GM12874 (cell line): ENCODE data around the gene RNF144B.

Source experiments
- TF ChIP-seq, protein P1 (sequence below): IDR thresholded peaks from 2 replicates; pipeline ENCODE4 v1.5.1; 2011; ENCODE audit warnings: low read depth, mild to moderate bottlenecking, control low read depth, low read length, moderate library complexity; ENCODE audit not compliant: insufficient read depth

The RNF144B gene

GRCh38 chr6:18425218-18425617, 38.1 kb downstream of the RNF144B start:
- TF ChIP-seq, protein P1, sequence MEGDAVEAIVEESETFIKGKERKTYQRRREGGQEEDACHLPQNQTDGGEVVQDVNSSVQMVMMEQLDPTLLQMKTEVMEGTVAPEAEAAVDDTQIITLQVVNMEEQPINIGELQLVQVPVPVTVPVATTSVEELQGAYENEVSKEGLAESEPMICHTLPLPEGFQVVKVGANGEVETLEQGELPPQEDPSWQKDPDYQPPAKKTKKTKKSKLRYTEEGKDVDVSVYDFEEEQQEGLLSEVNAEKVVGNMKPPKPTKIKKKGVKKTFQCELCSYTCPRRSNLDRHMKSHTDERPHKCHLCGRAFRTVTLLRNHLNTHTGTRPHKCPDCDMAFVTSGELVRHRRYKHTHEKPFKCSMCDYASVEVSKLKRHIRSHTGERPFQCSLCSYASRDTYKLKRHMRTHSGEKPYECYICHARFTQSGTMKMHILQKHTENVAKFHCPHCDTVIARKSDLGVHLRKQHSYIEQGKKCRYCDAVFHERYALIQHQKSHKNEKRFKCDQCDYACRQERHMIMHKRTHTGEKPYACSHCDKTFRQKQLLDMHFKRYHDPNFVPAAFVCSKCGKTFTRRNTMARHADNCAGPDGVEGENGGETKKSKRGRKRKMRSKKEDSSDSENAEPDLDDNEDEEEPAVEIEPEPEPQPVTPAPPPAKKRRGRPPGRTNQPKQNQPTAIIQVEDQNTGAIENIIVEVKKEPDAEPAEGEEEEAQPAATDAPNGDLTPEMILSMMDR, result no peak

DNA sequence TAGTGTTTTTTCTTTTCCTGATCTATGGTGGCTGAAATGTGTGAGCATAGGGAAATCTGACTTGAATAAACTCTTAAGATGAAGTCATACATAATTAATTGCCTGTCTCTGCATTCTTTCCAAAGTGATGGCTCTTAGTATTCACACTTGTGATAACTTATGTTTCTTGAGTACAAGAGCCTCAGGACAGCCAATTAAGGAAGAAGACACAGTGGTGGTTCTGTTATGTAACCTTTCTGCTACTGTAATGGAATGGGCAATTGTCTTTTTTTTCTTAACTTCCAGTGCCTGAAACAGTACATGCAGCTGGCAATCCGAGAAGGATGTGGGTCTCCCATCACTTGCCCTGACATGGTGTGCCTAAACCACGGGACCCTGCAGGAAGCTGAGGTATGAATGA, 40.1 kb downstream of the RNF144B start:
- TF ChIP-seq, protein P1, result no peak

DNA sequence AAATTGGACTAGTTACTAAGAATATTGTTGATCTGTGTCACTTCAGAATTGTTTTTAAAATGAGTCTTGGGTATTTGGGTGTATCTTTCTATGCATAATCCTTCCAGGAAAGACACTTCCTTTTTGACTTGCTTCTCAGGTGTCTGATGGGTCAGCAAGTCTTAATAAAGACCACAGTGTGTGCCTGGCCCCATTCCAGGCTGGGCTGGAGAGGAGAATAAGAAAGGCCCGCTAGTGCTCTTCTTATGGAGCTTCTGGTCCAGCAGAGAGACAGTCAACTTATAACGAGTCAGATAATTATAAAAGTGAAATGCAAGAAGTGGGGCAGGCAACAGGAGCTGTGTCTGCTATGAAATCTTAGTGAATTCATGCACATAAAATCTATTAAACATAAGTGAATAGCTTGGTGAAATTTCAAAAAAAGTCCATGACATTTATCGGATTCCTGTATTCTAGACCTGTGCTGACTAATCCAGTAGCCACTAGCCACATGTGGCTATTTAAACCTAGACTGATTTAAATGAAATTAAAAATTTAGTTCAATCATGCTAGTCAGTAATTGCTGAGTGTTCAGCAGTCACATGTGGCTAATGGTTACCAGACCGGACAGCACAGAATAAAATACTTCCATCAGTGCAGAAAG, 42.6 kb downstream of the RNF144B start:
- TF ChIP-seq, protein P1, result no peak

- TF ChIP-seq, protein P1, result no peak
These were observed 44.4 kb downstream of the RNF144B start for GRCh38 chr6:18431581-18431980.

GRCh38 chr6:18432180-18432579, 45.0 kb downstream of the RNF144B start:
- TF ChIP-seq, protein P1, result no peak

- TF ChIP-seq, protein P1, result no peak
These were observed 45.5 kb downstream of the RNF144B start for GRCh38 chr6:18432619-18433018.

DNA sequence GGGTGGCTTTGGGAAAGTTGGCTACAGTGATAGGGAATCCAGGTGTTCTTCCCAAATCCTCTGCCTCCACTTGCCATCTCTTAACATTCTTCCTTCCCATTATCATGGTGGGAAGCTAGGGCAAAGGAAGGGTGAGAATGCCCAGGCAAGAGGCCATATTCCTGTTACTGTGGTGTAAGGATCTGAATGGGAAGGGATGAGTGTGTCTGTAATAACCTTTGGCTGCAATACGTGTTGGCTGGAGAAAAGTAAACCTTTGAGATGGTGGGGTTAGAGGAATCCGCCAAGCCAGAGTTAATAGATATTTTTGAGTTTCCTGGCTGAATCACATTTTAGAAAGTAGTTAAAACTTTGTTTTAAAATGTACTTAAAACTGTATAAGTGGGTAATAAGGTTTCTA, 45.9 kb downstream of the RNF144B start:
- TF ChIP-seq, protein P1, result no peak
